Common myeloid progenitor, CD34-positive (primary cell): ENCODE data around the gene NRP2.

Source experiments
- CTCF ChIA-PET: fragments of 350-600 bp; sonication (Branson Sonifier 250); formaldehyde crosslinking; loops from one replicate; lab custom pipeline; 2021; ENCODE audit warnings: antibody characterized with exemption; lab: Charles Lee
- POLR2A ChIA-PET: fragments of 350-600 bp; sonication (Branson Sonifier 250); formaldehyde crosslinking; loops from one replicate; lab custom pipeline; 2021; ENCODE audit warnings: antibody characterized with exemption; lab: Charles Lee
- DNase-seq, 3 donors: peaks; one replicate each; pipeline versions ENCODE4 v3.0.0 to v3.0.0-alpha.2; 2013
- H3K27ac ChIP-seq, 2 experiments: 1 replicate in 1 of 2; 2 replicates in 1 of 2; pipeline ENCODE4 v1.7.0; 2013; ENCODE audit warnings: inconsistent platforms in 2 of 2, low read length in 2 of 2, mild to moderate bottlenecking in 2 of 2, low read depth in 1 of 2, moderate library complexity in 1 of 2; ENCODE audit not compliant: severe bottlenecking in 2 of 2, insufficient read depth in 1 of 2, poor library complexity in 1 of 2
- H3K27me3 ChIP-seq, 5 experiments: replicated peaks in 2 of 5; 1 replicate in 3 of 5; 2 replicates in 2 of 5; pipeline versions ENCODE4 v1.6.1 to v1.7.0; 2013; ENCODE audit warnings: low read length in 4 of 5, mild to moderate bottlenecking in 2 of 5, moderate library complexity in 2 of 5, inconsistent platforms in 1 of 5; ENCODE audit not compliant: insufficient read depth in 5 of 5, control insufficient read depth in 4 of 5
- H3K36me3 ChIP-seq, 4 experiments: 1 replicate in 2 of 4; 2 replicates in 2 of 4; pipeline versions ENCODE4 v1.6.1 to v1.7.0; 2013; ENCODE audit warnings: low read length in 3 of 4, control low read depth in 1 of 4, mild to moderate bottlenecking in 1 of 4; ENCODE audit not compliant: control insufficient read depth in 4 of 4, insufficient read depth in 4 of 4
- H3K4me1 ChIP-seq, 4 experiments: 1 replicate in 3 of 4; 2 replicates in 1 of 4; pipeline versions ENCODE4 v1.6.1 to v1.7.1; 2013; ENCODE audit warnings: low read length in 3 of 4, mild to moderate bottlenecking in 3 of 4, control low read depth in 1 of 4, inconsistent platforms in 1 of 4, moderate library complexity in 1 of 4; ENCODE audit not compliant: control insufficient read depth in 4 of 4, insufficient read depth in 4 of 4; ENCODE audit errors: control extremely low read depth in 1 of 4
- H3K4me3 ChIP-seq, 7 experiments: 1 replicate in 4 of 7; 2 replicates in 3 of 7; pipeline versions ENCODE4 v1.5.1 to v1.7.0; 2013; ENCODE audit warnings: mild to moderate bottlenecking in 7 of 7, low read length in 6 of 7, moderate library complexity in 6 of 7, inconsistent platforms in 2 of 7, low read depth in 2 of 7, control low read depth in 1 of 7; ENCODE audit not compliant: insufficient read depth in 4 of 7, control insufficient read depth in 1 of 7; ENCODE audit errors: extremely low read depth in 1 of 7
- H3K9me3 ChIP-seq, 5 experiments: 1 replicate in 4 of 5; 2 replicates in 1 of 5; pipeline versions ENCODE4 v1.6.1 to v1.7.1; 2013; ENCODE audit warnings: low read length in 4 of 5, mild to moderate bottlenecking in 2 of 5, inconsistent platforms in 1 of 5, low read depth in 1 of 5, moderate library complexity in 1 of 5; ENCODE audit not compliant: control insufficient read depth in 4 of 5, insufficient read depth in 2 of 5; ENCODE audit errors: control extremely low read depth in 1 of 5
- WGBS: methylation state at CpG from one replicate; pipeline ENCODE4 v1.1.5; 2013; ENCODE audit not compliant: insufficient coverage; 5-methylcytosine and 5-hydroxymethylcytosine counted together

The NRP2 gene

DNA sequence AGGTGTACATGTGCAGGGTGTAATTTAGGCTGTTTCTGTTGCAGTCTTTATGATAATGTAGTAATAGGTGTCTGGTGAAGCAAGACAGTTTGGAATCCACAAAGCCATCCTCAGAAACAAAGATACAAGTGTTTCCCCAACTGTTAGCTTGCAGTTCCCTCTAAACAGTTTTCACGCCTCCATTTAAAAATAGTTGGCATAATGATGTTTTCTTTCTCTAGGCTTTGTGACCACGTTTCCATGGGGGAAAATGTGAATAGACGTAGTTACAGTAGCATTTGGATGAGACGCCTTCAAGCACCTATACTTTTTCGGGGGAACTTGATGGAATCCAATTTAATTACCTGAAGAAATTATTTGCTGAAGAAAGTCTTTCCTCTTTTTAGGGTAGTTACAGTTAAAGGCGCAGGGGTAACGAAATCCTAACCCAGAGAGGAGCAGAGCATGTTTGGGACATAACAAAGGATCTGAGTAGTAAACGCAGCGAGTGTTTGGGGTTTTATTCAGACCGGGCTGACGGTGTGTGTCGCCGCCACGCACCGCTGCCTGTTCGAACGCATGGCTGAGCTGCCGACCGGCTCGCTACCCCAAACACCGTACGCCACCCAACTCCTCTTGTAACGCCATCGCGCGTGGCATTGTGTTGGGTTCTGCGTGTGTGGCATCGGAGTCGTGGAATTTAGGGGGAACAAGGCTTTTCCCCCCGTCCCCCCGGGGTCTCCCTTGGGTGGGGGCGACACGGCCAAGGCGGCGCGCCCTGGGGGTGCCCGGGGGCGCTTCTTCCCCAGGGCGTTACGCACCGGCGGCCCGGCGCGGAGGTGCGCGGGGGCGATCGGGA is 681 bp upstream of the NRP2 start:
- ChIA-PET POLR2A (no interaction called here), CTCF (interaction anchor here (0.6 to 1.9 kb wide), 6 partner anchors 8 to 808 kb away, joined by 3 to 4 read pairs (median 3); no protein-coding TSS in a partner anchor)
- peaks cover 2 to 68% (median 44%) of the 10 kb centered on the region in 5 experiments for H3K27me3 ChIP-seq
- H3K4me3 ChIP-seq, result peak overlapping the region; percentile 40 to 76 (median 58)
- no peaks in the 10 kb centered on the region for H3K36me3 ChIP-seq
- H3K27ac ChIP-seq, result no peak overlapping the region
- WGBS, result 7% methylated on average over 48 of the region's 49 CpGs
- H3K4me1 ChIP-seq, result peaks cover 3 to 41% (median 35%) of the 10 kb centered on the region in 4 experiments
- H3K9me3 ChIP-seq, result no peaks in the 10 kb centered on the region
- peak in 2 of 3 donors; percentile 48 to 60 for DNase-seq

DNA sequence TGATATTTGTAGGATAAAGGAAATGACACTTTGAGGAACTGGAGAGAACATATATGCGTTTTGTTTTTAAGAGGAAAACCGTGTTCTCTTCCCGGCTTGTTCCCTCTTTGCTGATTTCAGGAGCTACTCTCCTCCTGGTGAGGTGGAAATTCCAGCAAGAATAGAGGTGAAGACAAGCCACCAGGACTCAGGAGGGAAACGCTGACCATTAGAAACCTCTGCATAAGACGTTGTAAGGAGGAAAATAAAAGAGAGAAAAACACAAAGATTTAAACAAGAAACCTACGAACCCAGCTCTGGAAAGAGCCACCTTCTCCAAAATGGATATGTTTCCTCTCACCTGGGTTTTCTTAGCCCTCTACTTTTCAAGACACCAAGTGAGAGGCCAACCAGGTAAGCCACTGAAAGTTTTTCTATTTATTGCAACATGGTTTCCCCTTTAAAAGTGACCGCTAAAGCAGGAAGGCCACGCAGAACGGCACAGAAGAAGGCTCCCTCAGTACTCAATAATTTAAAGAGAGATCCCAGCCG is 735 bp downstream of the NRP2 start:
- peaks cover 3 to 45% (median 38%) of the 10 kb centered on the region in 4 experiments for H3K4me1 ChIP-seq
- ChIA-PET CTCF (interaction anchor here (1.7 kb wide), 1 partner anchor 28 kb away, joined by 4 read pairs; no protein-coding TSS in a partner anchor), POLR2A (no interaction called here)
- WGBS, result 18% methylated on average over 5 of the region's 10 CpGs
- H3K9me3 ChIP-seq, result no peaks in the 10 kb centered on the region
- H3K36me3 ChIP-seq, result no peaks in the 10 kb centered on the region
- H3K27ac ChIP-seq, result no peak overlapping the region
- no peak for DNase-seq
- H3K4me3 ChIP-seq, result peak overlapping the region in 6 of 7 experiments; percentile 40 to 76 (median 60)
- peaks cover 2 to 82% (median 54%) of the 10 kb centered on the region in 5 experiments for H3K27me3 ChIP-seq

- Histone ChIP-seq H3K9me3 (no peaks in the 10 kb centered on the region), H3K4me1 (peaks cover 3 to 45% (median 38%) of the 10 kb centered on the region in 4 experiments), H3K4me3 (peak overlapping the region in 1 of 7 experiments; percentile 40), H3K27me3 (peaks cover 2 to 85% (median 56%) of the 10 kb centered on the region in 5 experiments), H3K36me3 (no peaks in the 10 kb centered on the region), H3K27ac (no peak overlapping the region)
- CTCF ChIA-PET, result interaction anchor here (1.0 to 1.7 kb wide), 6 partner anchors 8 to 1422 kb away, joined by 3 to 4 read pairs (median 3); no protein-coding TSS in a partner anchor
- peak in 1 of 3 donors; percentile 28 for DNase-seq
- POLR2A ChIA-PET, result no interaction called here
- no CpG with 5 or more reads among the region's 10 CpGs for WGBS
These were observed 1.4 kb downstream of the NRP2 start for GRCh38 chr2:205683502-205684367.

DNA sequence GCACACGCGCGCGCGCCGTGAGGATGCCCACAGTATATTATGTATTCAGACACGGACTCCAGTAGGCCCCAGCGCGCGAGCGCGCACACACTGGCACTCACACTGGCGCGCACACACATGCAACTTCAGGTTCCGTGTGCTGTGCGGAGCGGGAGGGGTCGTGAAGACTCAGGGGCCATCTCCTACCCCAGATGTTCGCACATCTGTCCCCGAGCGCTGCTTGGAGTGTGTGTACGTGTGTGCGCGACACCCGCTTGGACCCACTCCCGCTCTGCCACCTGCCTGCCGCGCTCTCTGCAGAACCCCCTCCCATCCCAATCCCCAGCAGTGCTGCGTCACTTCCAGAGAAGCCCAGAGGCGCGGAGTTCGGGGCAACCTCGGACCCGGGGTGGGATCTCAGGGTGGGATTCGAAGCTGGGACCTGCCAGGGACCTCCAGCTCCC is 2.6 kb downstream of the NRP2 start:
- Histone ChIP-seq H3K36me3 (no peaks in the 10 kb centered on the region), H3K27ac (no peak overlapping the region), H3K4me1 (peaks cover 3 to 45% (median 38%) of the 10 kb centered on the region in 4 experiments), H3K27me3 (peaks cover 2 to 95% (median 51%) of the 10 kb centered on the region in 5 experiments), H3K9me3 (no peaks in the 10 kb centered on the region), H3K4me3 (peak overlapping the region in 6 of 7 experiments; percentile 4 to 76 (median 60))
- ChIA-PET CTCF (interaction anchor here (1.0 to 1.7 kb wide), 5 partner anchors 9 to 803 kb away, joined by 3 to 4 read pairs (median 3); no protein-coding TSS in a partner anchor), POLR2A (interaction anchor here (1.0 kb wide), 1 partner anchor 20 kb away, joined by 3 read pairs; no protein-coding TSS in a partner anchor)
- 18% methylated on average over 10 of the region's 35 CpGs for WGBS
- peak in 2 of 3 donors; percentile 48 to 59 for DNase-seq

- DNase-seq, result peak in 2 of 3 donors; percentile 51 to 65
- no peak overlapping the region for H3K27ac ChIP-seq
These were observed 3.2 kb downstream of the NRP2 start for GRCh38 chr2:205685314-205686055.

More at GRCh38 chr2:205685314-205686055, 3.2 kb downstream of the NRP2 start:
- Histone ChIP-seq H3K4me1 (peaks cover 3 to 45% (median 38%) of the 10 kb centered on the region in 4 experiments), H3K36me3 (no peaks in the 10 kb centered on the region), H3K9me3 (no peaks in the 10 kb centered on the region), H3K4me3 (peak overlapping the region in 6 of 7 experiments; percentile 43 to 76 (median 60)), H3K27me3 (peaks cover 2 to 95% (median 49%) of the 10 kb centered on the region in 5 experiments)
- WGBS, result under 1% methylated on average over 57 of the region's 72 CpGs
- CTCF ChIA-PET, result interaction anchor here (0.6 to 1.4 kb wide), 3 partner anchors 9 to 73 kb away, joined by 3 to 4 read pairs (median 3); no protein-coding TSS in a partner anchor
- POLR2A ChIA-PET, result interaction anchor here (1.0 kb wide), 1 partner anchor 19 kb away, joined by 3 read pairs; no protein-coding TSS in a partner anchor
